Measurements from ENCODE around the gene KANK4. TPM values are rescaled to one million over a fixed set of nuclear protein-coding genes. Genes with fewer than 3 reads are reported as not detected.

The KANK4 gene
- total and polyA plus RNA-seq, 2 donors (not counting 1 experiment from before 2014, with no cell fraction given): not detected

DNA sequence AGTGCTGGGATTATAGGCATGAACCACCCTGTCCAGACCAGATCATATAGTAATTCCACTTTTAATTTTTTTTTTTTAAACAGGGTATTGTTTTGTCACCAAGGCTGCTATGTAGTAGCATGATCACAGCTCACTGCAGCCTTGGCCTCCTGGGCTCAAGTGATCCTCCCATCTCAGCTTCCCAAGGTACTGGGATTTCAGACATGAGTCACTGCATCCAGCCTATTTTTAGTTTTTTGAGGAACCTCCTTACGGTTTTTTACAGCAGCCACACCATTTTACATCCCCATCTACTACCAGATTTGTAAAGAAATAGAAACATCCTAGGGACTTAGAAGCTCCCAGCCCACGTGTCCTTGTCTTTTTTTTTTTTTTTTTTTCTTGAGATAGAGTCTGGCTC is 100.6 kb downstream of the KANK4 start:
- H2AFZ ChIP-seq (ENCODE audit: insufficient read depth, low read depth, low read length, poor library complexity, severe bottlenecking): no peak overlapping the region
- no peak overlapping the region for H3K4me3 Mint-ChIP-seq
- H3K4me1 ChIP-seq (ENCODE audit: control insufficient read depth in 2 of 2, insufficient read depth in 2 of 2, low read length in 2 of 2): no peaks in the 10 kb centered on the region
- no peak for TF ChIP-seq EZH2 (IDR thresholded peaks at IDR 0.05; ENCODE audit: borderline replicate concordance, insufficient read depth, low read depth, low read length, poor library complexity, severe bottlenecking)
- TF ChIP-seq, protein P1, sequence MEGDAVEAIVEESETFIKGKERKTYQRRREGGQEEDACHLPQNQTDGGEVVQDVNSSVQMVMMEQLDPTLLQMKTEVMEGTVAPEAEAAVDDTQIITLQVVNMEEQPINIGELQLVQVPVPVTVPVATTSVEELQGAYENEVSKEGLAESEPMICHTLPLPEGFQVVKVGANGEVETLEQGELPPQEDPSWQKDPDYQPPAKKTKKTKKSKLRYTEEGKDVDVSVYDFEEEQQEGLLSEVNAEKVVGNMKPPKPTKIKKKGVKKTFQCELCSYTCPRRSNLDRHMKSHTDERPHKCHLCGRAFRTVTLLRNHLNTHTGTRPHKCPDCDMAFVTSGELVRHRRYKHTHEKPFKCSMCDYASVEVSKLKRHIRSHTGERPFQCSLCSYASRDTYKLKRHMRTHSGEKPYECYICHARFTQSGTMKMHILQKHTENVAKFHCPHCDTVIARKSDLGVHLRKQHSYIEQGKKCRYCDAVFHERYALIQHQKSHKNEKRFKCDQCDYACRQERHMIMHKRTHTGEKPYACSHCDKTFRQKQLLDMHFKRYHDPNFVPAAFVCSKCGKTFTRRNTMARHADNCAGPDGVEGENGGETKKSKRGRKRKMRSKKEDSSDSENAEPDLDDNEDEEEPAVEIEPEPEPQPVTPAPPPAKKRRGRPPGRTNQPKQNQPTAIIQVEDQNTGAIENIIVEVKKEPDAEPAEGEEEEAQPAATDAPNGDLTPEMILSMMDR (IDR thresholded peaks at IDR 0.05): no peak
- CTCF ChIA-PET: no interaction called here
- POLR2A ChIA-PET: no interaction called here
- no peak overlapping the region for H3K27ac Mint-ChIP-seq
- no peaks in the 10 kb centered on the region for H3K27me3 Mint-ChIP-seq
- no peaks in the 10 kb centered on the region for H3K9me3 Mint-ChIP-seq (ENCODE audit: insufficient read depth)
- H3K27me3 ChIP-seq (replicated peaks in 1 of 4; ENCODE audit: control extremely low read depth in 1 of 4, control insufficient read depth in 3 of 4, insufficient read depth in 4 of 4, low read length in 3 of 4): no peaks in the 10 kb centered on the region
- WGBS (ENCODE audit: insufficient coverage): 80% methylated on average over 2 of the region's 2 CpGs
- peaks cover 0 to 3% (median 0%) of the 10 kb centered on the region in 3 donors for H3K9me3 ChIP-seq (ENCODE audit: control extremely low read depth in 1 of 3, control insufficient read depth in 2 of 3, insufficient read depth in 1 of 3, low read length in 2 of 3)
- H3K4me2 ChIP-seq (replicated peaks; ENCODE audit: low read depth, low read length, poor library complexity, severe bottlenecking): no peak overlapping the region
- no peaks in the 10 kb centered on the region for H3K36me3 ChIP-seq (replicated peaks in 1 of 2; ENCODE audit: control extremely low read depth in 1 of 2, control insufficient read depth in 1 of 2, extremely low read depth in 1 of 2, insufficient read depth in 2 of 2, low read length in 1 of 2)
- H4K20me1 ChIP-seq (ENCODE audit: control insufficient read depth, insufficient read depth, low read length, poor library complexity, severe bottlenecking): no peaks in the 10 kb centered on the region
- H3K27ac ChIP-seq (ENCODE audit: low read length in 2 of 2): no peak overlapping the region
- ATAC-seq (ENCODE audit: low read depth): no peak
- DNase-seq: no peak
- no peaks in the 10 kb centered on the region for H3K79me2 ChIP-seq (ENCODE audit: control insufficient read depth, insufficient read depth, low read length)
- intact Hi-C loops (cut with micrococcal nuclease): no loop called here
- H3K4me3 ChIP-seq (ENCODE audit: control extremely low read depth in 1 of 5, extremely low read depth in 1 of 5, insufficient read depth in 1 of 5, low read depth in 2 of 5, low read length in 4 of 5): no peak overlapping the region
- H3K9ac ChIP-seq (ENCODE audit: low read length): no peak overlapping the region
- no peaks in the 10 kb centered on the region for H3K4me1 Mint-ChIP-seq

- DNase-seq (no peak), ATAC-seq (ENCODE audit: low read depth) (no peak)
- Histone ChIP-seq H3K79me2 (ENCODE audit: control insufficient read depth, insufficient read depth, low read length) (no peaks in the 10 kb centered on the region), H4K20me1 (ENCODE audit: control insufficient read depth, insufficient read depth, low read length, poor library complexity, severe bottlenecking) (no peaks in the 10 kb centered on the region), H3K27me3 (replicated peaks in 1 of 4; ENCODE audit: control extremely low read depth in 1 of 4, control insufficient read depth in 3 of 4, insufficient read depth in 4 of 4, low read length in 3 of 4) (no peaks in the 10 kb centered on the region), H3K9me3 (ENCODE audit: control extremely low read depth in 1 of 3, control insufficient read depth in 2 of 3, insufficient read depth in 1 of 3, low read length in 2 of 3) (peaks cover 3 to 6% (median 5%) of the 10 kb centered on the region in 3 donors), H3K4me1 (ENCODE audit: control insufficient read depth in 2 of 2, insufficient read depth in 2 of 2, low read length in 2 of 2) (no peaks in the 10 kb centered on the region), H3K27ac (ENCODE audit: low read length in 2 of 2) (no peak overlapping the region), H2AFZ (ENCODE audit: insufficient read depth, low read depth, low read length, poor library complexity, severe bottlenecking) (no peak overlapping the region), H3K4me3 (ENCODE audit: control extremely low read depth in 1 of 5, extremely low read depth in 1 of 5, insufficient read depth in 1 of 5, low read depth in 2 of 5, low read length in 4 of 5) (no peak overlapping the region), H3K36me3 (replicated peaks in 1 of 2; ENCODE audit: control extremely low read depth in 1 of 2, control insufficient read depth in 1 of 2, extremely low read depth in 1 of 2, insufficient read depth in 2 of 2, low read length in 1 of 2) (no peaks in the 10 kb centered on the region), H3K4me2 (replicated peaks; ENCODE audit: low read depth, low read length, poor library complexity, severe bottlenecking) (no peak overlapping the region), H3K9ac (ENCODE audit: low read length) (no peak overlapping the region)
- Mint-ChIP-seq H3K27me3 (no peaks in the 10 kb centered on the region), H3K4me3 (no peak overlapping the region), H3K9me3 (ENCODE audit: insufficient read depth) (peaks cover 11% of the 10 kb centered on the region), H3K27ac (no peak overlapping the region), H3K4me1 (no peaks in the 10 kb centered on the region)
- ChIA-PET POLR2A (no interaction called here), CTCF (no interaction called here)
- TF ChIP-seq EZH2 (IDR thresholded peaks at IDR 0.05; ENCODE audit: borderline replicate concordance, insufficient read depth, low read depth, low read length, poor library complexity, severe bottlenecking): no peak
- TF ChIP-seq, protein P1 (IDR thresholded peaks at IDR 0.05): no peak
- WGBS (ENCODE audit: insufficient coverage): 88% methylated on average over 4 of the region's 6 CpGs
- intact Hi-C loops (cut with micrococcal nuclease): no loop called here
These were observed 105.9 kb downstream of the KANK4 start for GRCh38 chr1:62213075-62213914.

Measured in B cell (primary cell).